RPMI7951 (cell line): ENCODE results near the gene PRKAG2. TPM values are rescaled to one million over a fixed set of nuclear protein-coding genes. Genes with fewer than 3 reads are reported as not detected.

Experiments used
- DNase-seq: peaks from one replicate; pipeline ENCODE4 v3.0.0-alpha.2; 2012; ENCODE audit warnings: low read depth
- total RNA-seq: library from RNA; depleted of rRNA; stranded (reverse); fragments of >200 nt; shearing (Covaris generic); gene quantifications from 2 replicates; pipeline ENCODE4 v1.2.3, GENCODE V29; 2014

The PRKAG2 gene
- total RNA-seq, 1 experiment from 2014 or later: 3.6 TPM

GRCh38 chr7:151900986-151901621 lies 24.2 kb upstream of the PRKAG2 start:
- no peak for DNase-seq

GRCh38 chr7:151900591-151900985 lies 23.7 kb upstream of the PRKAG2 start:
- DNase-seq: no peak

GRCh38 chr7:151899513-151900360 lies 22.8 kb upstream of the PRKAG2 start:
- no peak for DNase-seq

GRCh38 chr7:151897951-151898686 lies 21.2 kb upstream of the PRKAG2 start:
- DNase-seq: no peak

GRCh38 chr7:151897161-151897731 lies 20.3 kb upstream of the PRKAG2 start:
- no peak for DNase-seq

GRCh38 chr7:151896486-151896885 lies 19.6 kb upstream of the PRKAG2 start:
- DNase-seq: no peak

GRCh38 chr7:151896086-151896485 lies 19.2 kb upstream of the PRKAG2 start:
- DNase-seq: no peak

- DNase-seq: no peak
Observed at GRCh38 chr7:151895631-151896031, 18.7 kb upstream of the PRKAG2 start.

GRCh38 chr7:151895008-151895630 lies 18.2 kb upstream of the PRKAG2 start:
- no peak for DNase-seq

GRCh38 chr7:151894111-151895007 lies 17.4 kb upstream of the PRKAG2 start:
- DNase-seq: no peak

GRCh38 chr7:151893405-151893923 lies 16.5 kb upstream of the PRKAG2 start:
- no peak for DNase-seq

GRCh38 chr7:151891753-151892152 lies 14.8 kb upstream of the PRKAG2 start:
- DNase-seq: no peak

GRCh38 chr7:151891182-151891581 lies 14.3 kb upstream of the PRKAG2 start:
- no peak for DNase-seq

- DNase-seq: no peak
Observed at GRCh38 chr7:151890355-151891004, 13.6 kb upstream of the PRKAG2 start.

GRCh38 chr7:151889406-151890354 lies 12.8 kb upstream of the PRKAG2 start:
- DNase-seq: no peak

GRCh38 chr7:151888079-151889067 lies 11.5 kb upstream of the PRKAG2 start:
- DNase-seq: no peak

- no peak for DNase-seq
Observed at GRCh38 chr7:151886783-151887182, 9.9 kb upstream of the PRKAG2 start.

- no peak for DNase-seq
Observed at GRCh38 chr7:151885202-151885580, 8.3 kb upstream of the PRKAG2 start.
